Stomach (tissue), 9 donors: ENCODE measurements around the gene CFAP97D2. TPM values are rescaled to one million over a fixed set of nuclear protein-coding genes. Genes with fewer than 3 reads are reported as not detected.

Experiments
- DNase-seq, 2 donors: peaks; one replicate each; pipeline versions ENCODE4 v3.0.0 to v3.0.0-alpha.2; 2013 to 2019
- H3K27ac ChIP-seq, 5 donors: fragments of 200-600 bp in 4 of 5; sonication (generic) in 4 of 5; one replicate each; pipeline ENCODE4 v1.5.1; 2013 to 2019; ENCODE audit warnings: mild to moderate bottlenecking in 1 of 5, moderate library complexity in 1 of 5
- H3K27me3 ChIP-seq, 3 donors: fragments of 200-600 bp; sonication (generic); one replicate each; pipeline ENCODE4 v1.5.1; 2017 to 2019; ENCODE audit warnings: mixed run types in 1 of 3
- H3K36me3 ChIP-seq, 4 donors: fragments of 200-600 bp; sonication (generic); 1 replicate in 3 of 4; 2 replicates in 1 of 4; pipeline ENCODE4 v1.5.1; 2016 to 2019
- H3K4me1 ChIP-seq, 4 donors: fragments of 200-600 bp; sonication (generic); one replicate each; pipeline ENCODE4 v1.5.1; 2016 to 2019
- H3K4me3 ChIP-seq, 4 donors: fragments of 200-600 bp; sonication (generic) in 3 of 4; one replicate each; pipeline ENCODE4 v1.5.1; 2016 to 2019; ENCODE audit warnings: mild to moderate bottlenecking in 1 of 4
- H3K9me3 ChIP-seq, 4 donors: fragments of 200-600 bp; sonication (generic); one replicate each; pipeline ENCODE4 v1.5.1; 2016 to 2019
- CTCF ChIP-seq, 7 experiments: fragments of 450-650 bp in 4 of 7; fragments of 200-600 bp in 3 of 7; sonication (generic) in 3 of 7; IDR thresholded peaks; one replicate each; pipeline ENCODE4 v1.5.1; 2016 to 2019; ENCODE audit warnings: antibody characterized with exemption in 7 of 7, control low read depth in 2 of 7, mild to moderate bottlenecking in 1 of 7
- EP300 ChIP-seq: sonication (generic); formaldehyde crosslinking; IDR thresholded peaks from one replicate; pipeline ENCODE4 v1.6.1; 2017; ENCODE audit warnings: antibody characterized with exemption
- POLR2A ChIP-seq, 4 donors: fragments of 450-650 bp; IDR thresholded peaks; one replicate each; pipeline ENCODE4 v1.6.1; 2016; ENCODE audit warnings: antibody characterized with exemption in 4 of 4, control low read depth in 2 of 4, mild to moderate bottlenecking in 1 of 4, moderate library complexity in 1 of 4
- POLR2AphosphoS5 ChIP-seq, 3 donors: sonication (generic); formaldehyde crosslinking; IDR thresholded peaks; one replicate each; pipeline ENCODE4 v1.6.1; 2016; ENCODE audit warnings: antibody characterized with exemption in 3 of 3
- WGBS, 5 donors: extraction: QIAGEN DNeasy Blood & Tissue Kit in 3 of 5; methylation state at CpG; one replicate each; pipeline versions ENCODE4 v1.1.5 to v1.1.7; 2013 to 2018; 5-methylcytosine and 5-hydroxymethylcytosine counted together
- intact Hi-C: fragments of 100-400 bp; cut with DNase I; formaldehyde crosslinking; loops from one replicate; pipeline ENCODE4 v1.15.1; 2023; ENCODE audit warnings: low total_unique reads
- polyA plus RNA-seq, 3 donors: library from polyadenylated mRNA; stranded (reverse); fragments of 200-250 nt; gene quantifications; one replicate each; pipeline ENCODE4 v1.2.3, GENCODE V29; 2013
- total RNA-seq, 5 donors: library from RNA; depleted of rRNA; stranded (reverse); fragments of >200 nt; gene quantifications; one replicate each; pipeline versions ENCODE4 v1.1.0 to v1.2.3, GENCODE V29; 2014 to 2016
- donor health status: healthy with polysubstance abuse.
- donor health status: Bipolar disorder and iron deficiency.
- donor health status: healthy.

Gene CFAP97D2
- total and polyA plus RNA-seq, 8 donors = not detected

GRCh38 chr13:114234266-114234644 lies 55.2 kb downstream of the CFAP97D2 start:
- H3K9me3 ChIP-seq = no peaks in the 10 kb centered on the region
- peaks cover 27 to 28% (median 27%) of the 10 kb centered on the region in 4 donors for H3K36me3 ChIP-seq
- peak overlapping the region; percentile 72 to 94 (median 88) for H3K4me3 ChIP-seq
- intact Hi-C loops = no loop called here
- 46 to 73% (median 65%) methylated on average over 4 of the region's 4 CpGs for WGBS, 5 donors
- H3K27ac ChIP-seq = peak overlapping the region; percentile 87 to 98 (median 89)
- peaks cover 0 to 32% (median 22%) of the 10 kb centered on the region in 4 donors for H3K4me1 ChIP-seq
- TF ChIP-seq EP300 (no peak), POLR2A (IDR thresholded peaks at IDR 0.05) (no peak), POLR2AphosphoS5 (IDR thresholded peaks at IDR 0.05) (no peak), CTCF (IDR thresholded peaks at IDR 0.05) (no peak)
- peaks cover 0 to 21% (median 17%) of the 10 kb centered on the region in 3 donors for H3K27me3 ChIP-seq
- no peak for DNase-seq

- H3K4me3 ChIP-seq = peak within 1 kb of the TSS; percentile 72 to 94 (median 88)
- intact Hi-C loops = no loop called here
- peak; percentile 95 to 97 for DNase-seq
- peak within 1 kb of the TSS; percentile 87 to 98 (median 89) for H3K27ac ChIP-seq
- 0 to 2% (median 1%) methylated on average over 36 to 76 of the region's 76 CpGs for WGBS, 5 donors
- no peak for TF ChIP-seq EP300
- TF ChIP-seq CTCF (IDR thresholded peaks at IDR 0.05) = peak in 2 of 7 experiments; percentile 10 to 37
- peak; percentile 58 to 63 (median 60) for TF ChIP-seq POLR2AphosphoS5 (IDR thresholded peaks at IDR 0.05)
- peaks cover 29 to 33% (median 33%) of the 10 kb centered on the region in 4 donors for H3K36me3 ChIP-seq
- peaks cover 0 to 37% (median 22%) of the 10 kb centered on the region in 4 donors for H3K4me1 ChIP-seq
- no peaks in the 10 kb centered on the region for H3K9me3 ChIP-seq
- peaks cover 0 to 15% (median 11%) of the 10 kb centered on the region in 3 donors for H3K27me3 ChIP-seq
Measured at GRCh38 chr13:114234645-114235421, 55.8 kb downstream of the CFAP97D2 start, which contains the start of gene CDC16. Gene CDC16, plus strand, starts transcription at chr13:114234897. Its CDS starts 188 bp downstream, at chr13:114235085.

GRCh38 chr13:114235697-114236096 lies 56.6 kb downstream of the CFAP97D2 start:
- Histone ChIP-seq H3K4me3 (peak overlapping the region; percentile 72 to 94 (median 88)), H3K9me3 (no peaks in the 10 kb centered on the region), H3K4me1 (peaks cover 0 to 42% (median 22%) of the 10 kb centered on the region in 4 donors), H3K27me3 (peaks cover 0 to 8% (median 3%) of the 10 kb centered on the region in 3 donors), H3K27ac (peak overlapping the region in 4 of 5 donors; percentile 87 to 91 (median 89)), H3K36me3 (peaks cover 33 to 42% (median 41%) of the 10 kb centered on the region in 4 donors)
- DNase-seq = no peak
- intact Hi-C loops = no loop called here
- 9 to 13% (median 13%) methylated on average over 10 of the region's 10 CpGs for WGBS, 5 donors
- TF ChIP-seq CTCF (IDR thresholded peaks at IDR 0.05) (no peak), POLR2A (IDR thresholded peaks at IDR 0.05) (no peak), POLR2AphosphoS5 (IDR thresholded peaks at IDR 0.05) (no peak), EP300 (no peak)

GRCh38 chr13:114236227-114236626 lies 57.2 kb downstream of the CFAP97D2 start:
- intact Hi-C loops = no loop called here
- H3K4me3 ChIP-seq = peak overlapping the region; percentile 72 to 94 (median 88)
- WGBS, 5 donors = 50 to 64% (median 59%) methylated on average over 4 of the region's 4 CpGs
- H3K36me3 ChIP-seq = peaks cover 38 to 47% (median 47%) of the 10 kb centered on the region in 4 donors
- H3K27me3 ChIP-seq = peaks cover 0 to 2% (median 0%) of the 10 kb centered on the region in 3 donors
- peak overlapping the region in 4 of 5 donors; percentile 87 to 91 (median 89) for H3K27ac ChIP-seq
- H3K9me3 ChIP-seq = no peaks in the 10 kb centered on the region
- TF ChIP-seq POLR2AphosphoS5 (IDR thresholded peaks at IDR 0.05) (no peak), POLR2A (IDR thresholded peaks at IDR 0.05) (no peak), EP300 (no peak), CTCF (IDR thresholded peaks at IDR 0.05) (no peak)
- peaks cover 0 to 42% (median 22%) of the 10 kb centered on the region in 4 donors for H3K4me1 ChIP-seq
- DNase-seq = no peak
